CD1c-positive myeloid dendritic cell (primary cell): ENCODE results near the gene EPSTI1.

ENCODE experiments used
- DNase-seq: peaks from one replicate; pipeline ENCODE4 v3.0.0-alpha.2; 2016; ENCODE audit errors: extremely low spot score

Gene EPSTI1

GRCh38 chr13:42971691-42972347, 20.2 kb downstream of the EPSTI1 start:
- DNase-seq: no peak

DNA sequence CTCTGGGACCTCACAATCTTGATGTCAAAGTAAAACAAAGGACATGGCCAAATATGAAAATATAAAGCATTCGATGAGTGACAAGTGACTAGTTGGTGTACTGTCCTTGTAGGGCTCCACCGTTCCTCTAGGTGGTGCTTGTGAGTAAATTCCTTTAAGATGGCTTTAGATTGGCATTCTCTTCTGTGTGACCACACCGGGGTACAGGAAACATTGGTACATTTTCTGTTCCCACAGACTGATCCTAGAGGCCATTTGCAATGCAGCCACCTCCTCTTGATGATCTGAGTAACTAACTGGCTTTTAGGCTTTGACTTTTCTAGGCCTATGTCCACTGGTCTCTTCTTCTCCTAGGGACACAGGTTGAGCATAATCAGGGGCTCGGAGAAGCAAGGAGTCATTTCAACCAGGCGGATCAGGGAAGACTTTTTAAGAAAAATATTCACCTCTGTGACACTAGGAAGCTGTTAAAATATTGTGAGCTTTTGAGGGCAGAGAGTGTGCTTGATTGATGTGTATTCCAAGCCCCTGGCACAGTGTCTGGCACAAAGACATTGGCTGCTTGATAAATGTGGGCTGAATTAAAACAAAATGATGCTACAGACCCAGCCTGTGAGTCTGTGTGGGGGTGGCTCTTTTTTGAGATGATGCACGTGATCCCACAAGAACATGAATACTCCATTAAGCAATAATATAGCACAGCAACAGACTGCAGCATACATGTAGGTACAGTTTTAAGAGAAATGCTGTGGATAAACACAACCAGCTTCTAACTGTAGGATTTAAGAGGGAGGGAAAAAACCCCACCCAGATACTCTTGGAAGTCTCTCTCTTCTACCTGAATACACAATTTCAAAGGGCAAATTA, 21.0 kb downstream of the EPSTI1 start:
- peak; percentile 63 for DNase-seq

DNA sequence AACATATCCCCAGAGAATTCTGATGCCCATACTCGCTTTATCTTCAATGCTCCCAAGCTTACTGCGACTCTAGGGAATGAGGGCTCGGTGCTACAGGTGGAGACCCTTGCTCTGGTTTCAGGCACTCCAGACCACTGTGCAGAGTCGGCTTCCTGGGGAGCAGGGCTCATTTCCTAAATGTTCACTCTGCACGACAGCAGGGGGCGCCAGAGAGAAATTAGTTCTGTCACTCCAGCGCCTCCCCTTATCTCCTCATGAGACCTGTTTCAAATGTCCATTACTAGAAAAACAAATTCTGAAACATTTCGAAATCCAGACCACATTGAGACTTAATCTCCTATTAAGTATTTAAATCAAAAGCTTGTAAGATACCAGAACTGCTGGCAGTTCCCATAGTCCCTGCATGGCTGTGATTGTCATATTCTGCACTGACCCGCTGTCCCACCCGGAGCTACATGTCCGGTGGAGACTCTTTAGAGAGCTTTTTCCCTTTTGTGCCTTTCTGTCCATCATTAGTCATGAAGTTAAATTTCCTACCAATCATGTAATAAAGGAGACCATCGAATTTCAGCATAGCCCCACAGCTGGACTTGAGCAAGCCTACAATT, 22.4 kb downstream of the EPSTI1 start:
- DNase-seq: peak; percentile 83

GRCh38 chr13:42968906-42969305, 23.1 kb downstream of the EPSTI1 start:
- no peak for DNase-seq

DNA sequence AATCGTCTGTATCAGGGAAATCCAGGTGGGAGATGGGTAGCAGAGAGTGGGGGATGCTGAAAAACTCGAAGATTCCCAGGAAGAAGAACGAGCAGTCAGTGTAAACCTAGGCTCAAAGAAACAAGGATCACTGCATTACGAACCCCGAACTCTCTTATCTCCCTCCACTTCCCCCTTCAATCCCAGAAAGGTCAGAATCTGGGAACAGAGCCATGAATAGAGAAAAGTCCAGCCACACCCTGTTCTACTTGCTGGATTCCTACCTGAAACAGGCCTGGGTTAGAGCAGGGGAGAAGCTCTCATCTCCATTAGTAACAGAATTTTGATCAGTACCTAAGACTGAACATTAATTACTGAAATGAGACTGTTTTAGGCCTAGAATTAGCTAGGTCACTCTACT, 24.4 kb downstream of the EPSTI1 start:
- DNase-seq: no peak

DNA sequence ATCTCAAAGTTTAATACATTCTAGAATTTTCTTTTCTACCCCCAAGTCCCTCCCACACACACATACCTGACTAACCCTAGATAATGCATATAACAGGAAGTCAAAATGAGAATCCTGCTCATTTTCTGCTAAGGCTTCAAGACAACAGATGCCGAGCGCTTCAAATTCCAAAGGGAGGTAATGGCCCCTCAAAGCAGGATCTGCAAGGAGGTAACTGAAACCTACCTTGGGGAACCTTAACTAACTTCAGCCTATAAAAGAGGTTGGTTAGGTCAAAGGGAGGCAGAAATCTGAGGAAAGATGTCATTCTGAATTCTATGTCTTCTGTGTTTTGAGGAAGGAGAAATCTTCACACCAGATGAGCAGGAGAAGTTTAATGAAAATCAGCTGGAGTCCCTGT, 26.8 kb downstream of the EPSTI1 start:
- DNase-seq: no peak

DNA sequence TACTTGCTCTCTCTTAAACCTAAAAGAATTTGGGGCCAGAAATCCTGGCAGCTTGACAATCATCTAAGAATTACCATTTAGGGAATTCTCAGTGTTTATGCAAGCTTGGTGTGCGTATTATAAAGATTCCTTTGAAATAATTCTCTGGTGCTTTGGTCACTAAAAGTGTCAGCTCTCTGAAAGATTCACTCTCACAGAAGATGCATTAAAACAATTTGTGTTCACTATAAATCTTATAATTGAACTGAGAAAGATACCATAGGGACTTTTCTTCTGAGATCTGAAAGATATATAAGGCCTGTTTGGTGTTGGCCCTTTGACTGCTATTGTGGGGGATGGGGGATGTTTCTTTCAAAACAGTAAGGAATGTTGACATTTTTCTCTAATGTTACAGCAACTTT, 27.3 kb downstream of the EPSTI1 start:
- no peak for DNase-seq

DNA sequence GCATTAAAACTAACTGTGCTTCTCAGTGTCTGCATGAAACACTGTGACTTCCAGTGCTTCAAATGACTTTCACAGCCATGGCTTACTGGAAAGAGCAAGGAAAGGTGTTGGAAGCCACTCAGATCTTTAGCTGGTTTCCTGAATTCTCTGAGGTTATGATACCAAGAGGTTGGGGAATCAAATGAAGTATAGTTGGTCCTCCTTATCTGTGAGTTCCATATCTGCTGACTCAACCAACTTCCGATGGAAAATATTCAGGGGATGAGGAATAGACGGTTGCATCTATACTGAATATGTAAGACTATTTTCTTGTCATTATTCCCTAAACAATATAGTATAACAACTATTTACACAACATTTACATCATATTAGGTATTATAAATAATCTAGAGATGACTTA, 32.4 kb downstream of the EPSTI1 start:
- DNase-seq: no peak

- DNase-seq: no peak
Measured at GRCh38 chr13:42957881-42958280, 34.2 kb downstream of the EPSTI1 start.

DNA sequence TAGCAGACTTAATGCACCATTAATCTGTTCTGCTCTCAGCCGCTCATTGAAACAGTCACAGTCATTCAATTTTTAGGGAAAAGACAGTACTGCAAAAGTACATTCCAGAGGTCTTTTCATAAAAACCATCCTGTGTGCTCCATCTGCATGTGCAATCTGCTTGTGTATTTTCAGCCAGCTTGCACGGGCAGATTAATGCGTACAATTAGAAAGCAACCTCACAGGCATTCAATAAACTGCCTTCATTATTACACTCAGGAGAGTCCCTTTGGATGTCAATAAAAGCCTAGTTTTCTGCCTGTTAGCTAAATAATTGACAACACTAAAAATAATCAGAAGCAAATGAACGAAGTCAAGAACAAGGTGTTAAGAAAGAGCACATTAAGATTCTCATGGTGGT, 41.9 kb downstream of the EPSTI1 start:
- DNase-seq: no peak

- DNase-seq: no peak
Measured at GRCh38 chr13:42947925-42948324, 44.1 kb downstream of the EPSTI1 start.

- DNase-seq: no peak
Measured at GRCh38 chr13:42946927-42947326, 45.1 kb downstream of the EPSTI1 start.

DNA sequence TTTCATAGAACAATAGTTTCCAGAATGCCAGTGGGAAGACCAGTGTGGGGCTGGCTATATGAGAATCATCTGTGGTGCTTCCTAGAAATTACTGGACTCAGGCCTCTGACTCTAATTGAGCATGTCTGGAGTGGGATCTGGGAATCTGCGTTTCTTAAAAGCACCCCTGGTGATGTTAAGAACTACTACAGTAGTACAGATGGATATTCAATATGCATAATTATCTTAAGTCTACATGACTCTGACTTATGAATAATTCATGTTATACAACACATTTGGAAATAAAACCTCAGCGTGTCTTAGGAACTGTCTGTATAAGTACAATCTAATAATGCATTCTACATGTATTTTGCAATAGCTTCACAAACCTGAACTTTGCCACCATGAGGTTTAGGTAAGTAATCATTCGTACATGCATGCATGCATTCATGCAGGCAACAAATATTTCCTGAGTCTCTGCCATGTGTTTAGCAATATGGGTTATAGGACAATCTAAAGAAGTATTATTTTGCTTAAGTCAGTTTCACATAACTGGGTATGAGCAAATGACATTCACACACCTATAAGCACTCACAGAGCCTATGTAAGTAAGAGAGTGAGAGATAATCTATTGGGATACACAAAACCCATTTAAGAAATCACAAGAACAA, 62.0 kb downstream of the EPSTI1 start:
- no peak for DNase-seq

- no peak for DNase-seq
Measured at GRCh38 chr13:42926555-42926954, 65.5 kb downstream of the EPSTI1 start.

DNA sequence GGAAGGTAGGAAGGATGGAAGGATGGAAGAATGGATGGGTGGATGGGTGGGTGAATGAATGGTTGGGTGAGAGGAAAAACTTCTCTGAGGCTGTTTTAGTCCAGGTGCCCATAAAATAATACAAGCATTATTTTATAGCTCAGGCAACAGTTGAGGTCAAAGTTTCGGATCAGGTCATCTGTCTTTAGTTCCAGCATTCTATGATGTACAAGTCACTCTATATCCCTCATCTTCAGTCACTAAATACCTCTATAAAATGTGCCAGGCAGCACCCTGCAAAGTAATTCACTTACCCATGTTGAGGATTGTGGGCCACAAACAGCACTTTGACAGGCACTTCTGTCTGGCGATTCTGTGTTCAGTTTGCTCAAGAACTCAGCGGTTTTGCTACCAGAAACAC, 66.0 kb downstream of the EPSTI1 start:
- no peak for DNase-seq

GRCh38 chr13:42925626-42926025, 66.4 kb downstream of the EPSTI1 start:
- DNase-seq: no peak

GRCh38 chr13:42924344-42924743, 67.7 kb downstream of the EPSTI1 start:
- no peak for DNase-seq

- no peak for DNase-seq
Measured at GRCh38 chr13:42907745-42908144, 84.3 kb downstream of the EPSTI1 start.

- DNase-seq: no peak
Measured at GRCh38 chr13:42906257-42906656, 85.8 kb downstream of the EPSTI1 start.

GRCh38 chr13:42905579-42905978, 86.5 kb downstream of the EPSTI1 start:
- no peak for DNase-seq

GRCh38 chr13:42899266-42899665, 92.8 kb downstream of the EPSTI1 start:
- DNase-seq: no peak

GRCh38 chr13:42895776-42896175, 96.3 kb downstream of the EPSTI1 start:
- no peak for DNase-seq
